GM12891 (cell line): Measurements from ENCODE around the gene CPSF7.
"Not testable (repeated sequence)": the region's sequence is repeated elsewhere in the genome, so short reads cannot be mapped to it uniquely, and the experiment has no call there.

Source experiments
- POLR2A ChIP-seq: IDR thresholded peaks from 2 replicates; pipeline ENCODE4 v1.6.1; 2011; ENCODE audit warnings: low read depth, low read length, control low read depth
- POLR2AphosphoS5 ChIP-seq: IDR thresholded peaks from 2 replicates; pipeline ENCODE4 v1.6.1; 2011; ENCODE audit warnings: low read depth, low read length, control low read depth
- POU2F2 ChIP-seq: IDR thresholded peaks from 2 replicates; pipeline ENCODE4 v1.6.1; 2011; ENCODE audit warnings: low read depth, mild to moderate bottlenecking, control low read depth, low read length, moderate library complexity
- SPI1 ChIP-seq: IDR thresholded peaks from 2 replicates; pipeline ENCODE4 v1.6.1; 2011; ENCODE audit warnings: low read depth, low read length, control low read depth
- TAF1 ChIP-seq: IDR thresholded peaks from 2 replicates; pipeline ENCODE4 v1.6.1; 2011; ENCODE audit warnings: low read depth, low read length, control low read depth

DNA sequence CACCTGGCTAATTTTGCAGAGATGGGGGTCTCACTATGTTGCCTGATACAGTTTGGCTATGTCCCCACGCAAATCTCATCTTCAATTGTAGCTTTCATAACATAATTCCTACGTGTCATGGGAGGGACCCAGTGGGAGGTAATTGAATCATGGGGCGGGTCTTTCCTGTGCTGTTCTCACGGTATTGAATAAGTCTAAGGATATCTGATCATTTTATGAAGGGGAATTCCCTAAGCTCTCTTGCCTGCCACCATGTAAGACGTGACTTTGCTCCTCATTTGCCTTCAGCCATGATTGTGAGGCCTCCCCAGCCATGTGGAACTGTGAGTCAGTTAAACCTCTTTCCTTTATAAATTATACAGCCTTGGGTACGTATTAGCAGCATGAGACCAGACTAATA lies 37.8 kb upstream of the CPSF7 start:
- TF ChIP-seq POLR2A, SPI1, TAF1, POLR2AphosphoS5, POU2F2: not testable (repeated sequence)
